ENCODE results near the gene RGS19.

GRCh38 chr20:64074184-64074789, 5.0 kb downstream of the RGS19 start:
- TF ChIP-seq CTCF (IDR thresholded peaks at IDR 0.05) (no peak), REST (IDR thresholded peaks at IDR 0.05; ENCODE audit: insufficient read depth in 1 of 2, low read depth in 2 of 2, low read length in 1 of 2) (no peak)

All from Panc1 (cell line).